ENCODE measurements around the gene ADCYAP1R1.

ADCYAP1R1 gene

GRCh38 chr7:31029251-31030042 lies 22.7 kb upstream of the ADCYAP1R1 start:
- no peak for TF ChIP-seq CTCF (IDR thresholded peaks at IDR 0.05; ENCODE audit: low read depth, low read length)
- Histone ChIP-seq H3K27me3 (no peaks in the 10 kb centered on the region), H3K4me1 (peaks cover 4% of the 10 kb centered on the region), H3K9me3 (no peaks in the 10 kb centered on the region), H3K36me3 (no peaks in the 10 kb centered on the region), H3K4me3 (ENCODE audit: low read depth, low read length) (no peak overlapping the region)
- DNase-seq, result no peak

- H3K27me3 ChIP-seq, result no peaks in the 10 kb centered on the region
- no peak for DNase-seq
- H3K9me3 ChIP-seq, result no peaks in the 10 kb centered on the region; the same call in 1 of the 2 replicates
- H3K36me3 ChIP-seq, result no peaks in the 10 kb centered on the region
- TF ChIP-seq CTCF (IDR thresholded peaks at IDR 0.05; ENCODE audit: low read depth, low read length), result no peak
- H3K4me3 ChIP-seq (ENCODE audit: low read depth, low read length), result no peak overlapping the region
- no peaks in the 10 kb centered on the region for H3K4me1 ChIP-seq
These were observed 18.3 kb upstream of the ADCYAP1R1 start for GRCh38 chr7:31033674-31034300.

DNA sequence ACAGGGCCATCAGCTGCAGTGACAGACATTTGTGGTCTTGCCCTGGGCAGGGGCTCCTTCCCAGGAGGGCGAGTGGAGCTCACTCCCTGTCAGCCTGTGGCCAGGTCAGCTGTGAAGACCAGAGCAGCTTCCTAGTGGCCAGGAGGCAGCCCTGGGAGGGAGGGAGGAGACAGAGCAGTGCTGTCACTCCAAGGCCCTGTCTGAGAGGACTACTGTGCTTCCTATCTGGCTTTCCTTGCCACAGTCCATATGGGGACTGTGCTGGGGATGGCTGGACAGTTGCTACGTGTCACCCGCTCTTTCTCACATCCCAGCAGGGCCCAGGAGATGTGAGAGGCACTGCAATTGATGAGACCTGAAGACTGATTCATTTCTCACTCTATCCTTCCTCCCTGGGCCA lies 15.2 kb upstream of the ADCYAP1R1 start:
- no peak for DNase-seq
- no peak overlapping the region for H3K4me3 ChIP-seq (ENCODE audit: low read depth, low read length)
- no peaks in the 10 kb centered on the region for H3K36me3 ChIP-seq
- no peaks in the 10 kb centered on the region for H3K27me3 ChIP-seq
- no peaks in the 10 kb centered on the region; the same call in 1 of the 2 replicates for H3K9me3 ChIP-seq
- H3K4me1 ChIP-seq, result no peaks in the 10 kb centered on the region
- TF ChIP-seq CTCF (IDR thresholded peaks at IDR 0.05; ENCODE audit: low read depth, low read length), result no peak

DNA sequence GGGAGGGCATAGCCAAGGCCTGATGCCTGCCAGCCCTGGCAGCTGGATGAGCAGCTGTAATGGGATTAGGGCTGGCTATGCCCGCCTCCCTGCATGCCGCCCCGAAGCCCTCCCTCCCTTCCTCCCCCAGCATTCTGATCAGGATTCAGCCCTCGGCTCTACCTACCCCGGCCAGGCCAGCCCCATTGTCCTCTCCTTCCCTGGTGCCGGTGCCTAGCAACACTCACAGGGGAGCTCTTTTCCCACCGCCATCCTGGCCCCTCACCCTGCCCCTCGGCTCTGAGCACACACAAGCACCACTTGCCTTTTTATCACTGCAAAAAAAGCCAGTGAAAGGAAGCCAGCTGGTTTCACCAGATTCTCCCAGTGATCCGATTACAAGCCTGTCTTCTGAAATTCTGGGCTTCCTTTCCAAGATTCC lies 9.0 kb upstream of the ADCYAP1R1 start:
- H3K9me3 ChIP-seq, result no peaks in the 10 kb centered on the region
- no peak overlapping the region for H3K4me3 ChIP-seq (ENCODE audit: low read depth, low read length)
- DNase-seq, result peak; percentile 28
- peaks cover 13% of the 10 kb centered on the region for H3K4me1 ChIP-seq
- H3K36me3 ChIP-seq, result no peaks in the 10 kb centered on the region
- no peak for TF ChIP-seq CTCF (IDR thresholded peaks at IDR 0.05; ENCODE audit: low read depth, low read length)
- H3K27me3 ChIP-seq, result no peaks in the 10 kb centered on the region

- H3K4me3 ChIP-seq (ENCODE audit: low read depth, low read length), result no peak overlapping the region
- no peaks in the 10 kb centered on the region for H3K36me3 ChIP-seq
- H3K9me3 ChIP-seq, result no peaks in the 10 kb centered on the region
- DNase-seq, result no peak
- no peak for TF ChIP-seq CTCF (IDR thresholded peaks at IDR 0.05; ENCODE audit: low read depth, low read length)
- no peaks in the 10 kb centered on the region for H3K27me3 ChIP-seq
- peaks cover 23% of the 10 kb centered on the region for H3K4me1 ChIP-seq
These were observed 7.6 kb upstream of the ADCYAP1R1 start for GRCh38 chr7:31044529-31044928.

DNA sequence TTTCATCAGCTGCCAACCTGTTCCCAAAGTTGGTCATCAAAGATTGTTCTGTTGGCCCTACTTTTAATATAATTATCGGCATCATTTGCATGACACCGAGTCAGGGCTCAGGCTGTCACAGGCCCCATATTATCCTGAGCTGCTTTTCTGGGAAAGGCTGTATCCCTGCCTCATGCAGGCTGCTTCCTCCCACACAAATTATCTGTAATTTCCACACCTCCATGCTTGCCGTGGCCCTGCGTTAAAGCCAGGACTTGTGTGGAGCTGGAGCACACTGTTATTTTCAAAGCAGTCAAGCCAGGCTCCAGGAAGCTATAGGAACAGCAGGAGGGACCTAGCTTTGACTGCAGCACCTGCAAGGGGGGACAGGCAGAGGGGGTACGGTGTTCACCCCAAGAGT lies 5.4 kb upstream of the ADCYAP1R1 start:
- Histone ChIP-seq H3K9me3 (no peaks in the 10 kb centered on the region), H3K27me3 (0 out of 2 replicates have a peak, but pooled peaks cover 2% of the 10 kb centered on the region), H3K4me1 (peaks cover 36% of the 10 kb centered on the region), H3K36me3 (no peaks in the 10 kb centered on the region), H3K4me3 (ENCODE audit: low read depth, low read length) (no peak overlapping the region)
- no peak for TF ChIP-seq CTCF (IDR thresholded peaks at IDR 0.05; ENCODE audit: low read depth, low read length)
- no peak for DNase-seq

Data from BE2C (cell line).